Adipose tissue (tissue), 3 donors: ENCODE results near the gene C1QL2. TPM values are rescaled to one million over a fixed set of nuclear protein-coding genes. Genes with fewer than 3 reads are reported as not detected.

Experiments used
- H3K27ac ChIP-seq: one replicate; pipeline ENCODE4 v1.5.1; 2013; ENCODE audit warnings: low read depth, low read length
- WGBS, 3 donors: extraction: QIAGEN DNeasy Blood & Tissue Kit; methylation state at CpG; one replicate each; pipeline ENCODE4 v1.1.7; 2013; 5-methylcytosine and 5-hydroxymethylcytosine counted together
- polyA plus RNA-seq, 3 donors: library from polyadenylated mRNA; stranded (reverse); fragments of 200-250 nt; gene quantifications; one replicate each; pipeline ENCODE4 v1.2.3, GENCODE V29; 2013
- donor health status: healthy with polysubstance abuse.
- donor health status: Bipolar disorder and iron deficiency.
- donor health status: healthy.

C1QL2 gene
- under 1 TPM in 1 of 3 donors, not detected in 2; 0.05 TPM for polyA plus RNA-seq

GRCh38 chr2:119158563-119159347, at the start of gene C1QL2:
Gene C1QL2, minus strand, starts transcription at chr2:119158751. Its CDS starts 482 bp downstream, at chr2:119158269.
- WGBS, 3 donors, result 3 to 4% (median 4%) methylated on average over 56 to 71 of the region's 71 CpGs
- no peak within 1 kb of the TSS for H3K27ac ChIP-seq

- WGBS, 3 donors, result 68 to 94% (median 73%) methylated on average over 2 of the region's 2 CpGs
- no peak overlapping the region for H3K27ac ChIP-seq
Observed at GRCh38 chr2:119207447-119207846, 48.9 kb upstream of the C1QL2 start.

GRCh38 chr2:119206201-119206600, 47.6 kb upstream of the C1QL2 start:
- 68 to 70% (median 70%) methylated on average over 2 of the region's 2 CpGs for WGBS, 3 donors

GRCh38 chr2:119205001-119205706, 46.6 kb upstream of the C1QL2 start:
- 83 to 88% (median 86%) methylated on average over 13 of the region's 13 CpGs for WGBS, 3 donors
- no peak overlapping the region for H3K27ac ChIP-seq

More at GRCh38 chr2:119206201-119206600, 47.6 kb upstream of the C1QL2 start:
- H3K27ac ChIP-seq, result no peak overlapping the region

GRCh38 chr2:119204525-119204924, 46.0 kb upstream of the C1QL2 start:
- 81 to 93% (median 87%) methylated on average over 6 of the region's 6 CpGs for WGBS, 3 donors
- no peak overlapping the region for H3K27ac ChIP-seq

GRCh38 chr2:119202610-119203310, 44.2 kb upstream of the C1QL2 start:
- H3K27ac ChIP-seq, result no peak overlapping the region
- 78 to 94% (median 79%) methylated on average over 1 of the region's 1 CpG for WGBS, 3 donors

GRCh38 chr2:119201815-119202214, 43.3 kb upstream of the C1QL2 start:
- WGBS, 3 donors, result 87% methylated on average over 5 of the region's 5 CpGs
- H3K27ac ChIP-seq, result no peak overlapping the region

- 40 to 71% (median 67%) methylated on average over 7 of the region's 7 CpGs for WGBS, 3 donors
- no peak overlapping the region for H3K27ac ChIP-seq
Observed at GRCh38 chr2:119198240-119198840, 39.8 kb upstream of the C1QL2 start.

GRCh38 chr2:119197529-119198239, 39.1 kb upstream of the C1QL2 start:
- H3K27ac ChIP-seq, result no peak overlapping the region
- WGBS, 3 donors, result 64 to 74% (median 66%) methylated on average over 10 of the region's 10 CpGs

- H3K27ac ChIP-seq, result no peak overlapping the region
Observed at GRCh38 chr2:119197126-119197405, 38.5 kb upstream of the C1QL2 start.

- 57 to 64% (median 59%) methylated on average over 7 of the region's 7 CpGs for WGBS, 3 donors
- H3K27ac ChIP-seq, result no peak overlapping the region
Observed at GRCh38 chr2:119196301-119197125, 38.0 kb upstream of the C1QL2 start.

- WGBS, 3 donors, result 32 to 47% (median 42%) methylated on average over 2 of the region's 2 CpGs
- no peak overlapping the region for H3K27ac ChIP-seq
Observed at GRCh38 chr2:119195887-119196286, 37.3 kb upstream of the C1QL2 start.

- no peak overlapping the region for H3K27ac ChIP-seq
- 83 to 93% (median 90%) methylated on average over 5 of the region's 5 CpGs for WGBS, 3 donors
Observed at GRCh38 chr2:119195001-119195400, 36.5 kb upstream of the C1QL2 start.

GRCh38 chr2:119192893-119193292, 34.3 kb upstream of the C1QL2 start:
- no peak overlapping the region for H3K27ac ChIP-seq

GRCh38 chr2:119190321-119191111, 32.0 kb upstream of the C1QL2 start:
- WGBS, 3 donors, result 43 to 63% (median 58%) methylated on average over 8 of the region's 8 CpGs
- H3K27ac ChIP-seq, result no peak overlapping the region

More at GRCh38 chr2:119192893-119193292, 34.3 kb upstream of the C1QL2 start:
- 79 to 85% (median 84%) methylated on average over 6 of the region's 6 CpGs for WGBS, 3 donors

- no peak overlapping the region for H3K27ac ChIP-seq
- WGBS, 3 donors, result 87 to 93% (median 89%) methylated on average over 7 of the region's 7 CpGs
Observed at GRCh38 chr2:119184512-119184911, 26.0 kb upstream of the C1QL2 start.
